Measurements from ENCODE around the gene EPHA2. TPM values are rescaled to one million over a fixed set of nuclear protein-coding genes. Genes with fewer than 3 reads are reported as not detected.

Gene EPHA2
- total RNA-seq, 2 donors from 2014 or later, result 20.3 to 32.9 TPM

DNA sequence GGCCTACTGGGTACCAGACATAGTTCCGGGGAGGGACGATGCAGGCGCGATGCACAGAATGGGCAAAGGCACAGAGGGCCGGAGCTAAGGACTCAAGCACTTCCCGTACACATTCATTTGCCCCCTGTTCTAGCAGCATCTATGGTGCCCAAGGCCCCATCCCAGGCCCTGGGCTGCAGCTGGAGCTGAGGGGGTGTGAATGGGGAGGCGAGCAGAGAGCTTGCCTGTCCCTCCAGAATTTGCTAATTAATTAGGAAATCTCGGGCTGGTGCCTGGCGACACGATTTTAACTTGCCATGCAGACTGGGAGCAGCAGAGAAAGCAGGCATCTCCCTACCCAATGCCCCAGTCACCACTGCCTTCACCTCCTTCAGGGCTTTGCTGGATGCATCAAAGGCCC, 35.9 kb downstream of the EPHA2 start:
- Histone ChIP-seq H3K4me1 (ENCODE audit: control insufficient read depth in 1 of 2, low read depth in 2 of 2) (no peaks in the 10 kb centered on the region), H3K9me3 (no peaks in the 10 kb centered on the region), H3K27ac (no peak overlapping the region), H3K27me3 (replicated peaks; ENCODE audit: insufficient read depth) (no peaks in the 10 kb centered on the region), H3K36me3 (peaks cover 4% of the 10 kb centered on the region), H3K4me3 (no peak overlapping the region)
- DNase-seq (ENCODE audit: low spot score) (no peak), ATAC-seq (ENCODE audit: insufficient number of reproducible peaks, low FRiP score, low read depth) (no peak)
- TF ChIP-seq, protein P1, sequence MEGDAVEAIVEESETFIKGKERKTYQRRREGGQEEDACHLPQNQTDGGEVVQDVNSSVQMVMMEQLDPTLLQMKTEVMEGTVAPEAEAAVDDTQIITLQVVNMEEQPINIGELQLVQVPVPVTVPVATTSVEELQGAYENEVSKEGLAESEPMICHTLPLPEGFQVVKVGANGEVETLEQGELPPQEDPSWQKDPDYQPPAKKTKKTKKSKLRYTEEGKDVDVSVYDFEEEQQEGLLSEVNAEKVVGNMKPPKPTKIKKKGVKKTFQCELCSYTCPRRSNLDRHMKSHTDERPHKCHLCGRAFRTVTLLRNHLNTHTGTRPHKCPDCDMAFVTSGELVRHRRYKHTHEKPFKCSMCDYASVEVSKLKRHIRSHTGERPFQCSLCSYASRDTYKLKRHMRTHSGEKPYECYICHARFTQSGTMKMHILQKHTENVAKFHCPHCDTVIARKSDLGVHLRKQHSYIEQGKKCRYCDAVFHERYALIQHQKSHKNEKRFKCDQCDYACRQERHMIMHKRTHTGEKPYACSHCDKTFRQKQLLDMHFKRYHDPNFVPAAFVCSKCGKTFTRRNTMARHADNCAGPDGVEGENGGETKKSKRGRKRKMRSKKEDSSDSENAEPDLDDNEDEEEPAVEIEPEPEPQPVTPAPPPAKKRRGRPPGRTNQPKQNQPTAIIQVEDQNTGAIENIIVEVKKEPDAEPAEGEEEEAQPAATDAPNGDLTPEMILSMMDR (IDR thresholded peaks at IDR 0.05), result no peak

DNA sequence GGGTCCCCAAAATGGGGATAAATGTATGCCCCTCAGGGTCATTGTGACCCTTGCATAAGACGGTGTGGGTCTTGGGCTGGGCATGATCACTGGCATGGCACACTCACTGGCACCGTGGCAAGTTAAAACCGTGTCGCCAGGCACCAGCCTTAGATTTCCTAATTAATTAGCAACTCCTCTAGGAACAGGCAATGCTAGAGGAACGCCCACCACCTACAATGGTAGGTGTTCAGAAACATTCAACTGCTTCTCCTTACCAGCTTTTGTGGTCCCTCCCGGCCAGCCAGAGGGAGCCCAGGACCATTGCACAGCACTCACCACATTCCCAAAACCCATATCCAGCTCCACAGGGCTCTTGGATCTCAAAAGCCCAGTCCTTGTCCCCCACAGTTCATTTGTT, 36.4 kb downstream of the EPHA2 start:
- Histone ChIP-seq H3K4me1 (ENCODE audit: control insufficient read depth in 1 of 2, low read depth in 2 of 2) (no peaks in the 10 kb centered on the region), H3K36me3 (peaks cover 2% of the 10 kb centered on the region), H3K27me3 (replicated peaks; ENCODE audit: insufficient read depth) (no peaks in the 10 kb centered on the region), H3K27ac (no peak overlapping the region), H3K4me3 (no peak overlapping the region), H3K9me3 (no peaks in the 10 kb centered on the region)
- TF ChIP-seq, protein P1 (IDR thresholded peaks at IDR 0.05), result no peak
- ATAC-seq (ENCODE audit: insufficient number of reproducible peaks, low FRiP score, low read depth) (no peak), DNase-seq (ENCODE audit: low spot score) (no peak)

DNA sequence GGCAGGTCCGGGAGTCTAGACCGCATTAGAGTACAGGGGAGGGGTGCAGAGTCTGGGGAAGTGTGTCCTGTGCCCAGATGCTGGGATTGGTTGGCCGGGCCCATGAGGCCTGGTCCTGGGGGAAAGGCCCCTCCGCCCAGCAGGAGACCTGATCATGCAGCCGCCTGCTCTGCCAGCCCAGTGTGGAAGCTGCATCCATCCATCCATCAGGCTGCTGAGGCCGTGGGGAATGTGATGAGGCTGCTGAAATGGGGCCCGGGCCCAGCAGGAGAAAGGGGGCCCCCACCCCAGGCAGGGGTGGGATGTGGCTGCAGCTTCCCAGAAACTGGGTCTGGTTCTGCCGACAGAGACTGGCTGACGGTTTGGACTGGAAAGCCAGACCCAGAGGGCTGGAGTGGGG, 37.2 kb downstream of the EPHA2 start:
- TF ChIP-seq, protein P1 (IDR thresholded peaks at IDR 0.05), result no peak
- Histone ChIP-seq H3K4me1 (ENCODE audit: control insufficient read depth in 1 of 2, low read depth in 2 of 2) (no peaks in the 10 kb centered on the region), H3K27ac (no peak overlapping the region), H3K36me3 (no peaks in the 10 kb centered on the region), H3K9me3 (no peaks in the 10 kb centered on the region), H3K27me3 (replicated peaks; ENCODE audit: insufficient read depth) (no peaks in the 10 kb centered on the region), H3K4me3 (no peak overlapping the region)
- DNase-seq (ENCODE audit: low spot score) (no peak), ATAC-seq (ENCODE audit: insufficient number of reproducible peaks, low FRiP score, low read depth) (no peak)

DNA sequence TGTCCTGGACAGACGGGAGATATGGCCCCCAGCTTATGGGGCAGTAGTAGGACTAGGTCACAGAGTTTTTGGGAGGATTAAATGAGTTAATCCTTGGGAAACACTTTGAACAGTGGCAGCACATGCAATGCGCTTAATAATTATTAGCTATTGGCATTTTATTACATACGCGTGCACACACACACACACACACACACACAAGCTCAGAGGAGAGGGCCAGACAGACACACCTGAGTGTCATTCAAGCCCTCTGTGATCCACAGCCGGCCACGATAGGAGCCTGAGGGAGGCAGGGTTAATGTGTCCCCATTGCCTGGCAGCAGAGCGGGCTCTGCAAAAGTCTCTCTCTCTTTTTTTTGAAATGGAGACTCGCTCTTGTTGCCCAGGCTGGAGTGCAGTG, 37.9 kb downstream of the EPHA2 start:
- no peaks in the 10 kb centered on the region for H3K9me3 ChIP-seq
- DNase-seq (ENCODE audit: low spot score) (no peak), ATAC-seq (ENCODE audit: insufficient number of reproducible peaks, low FRiP score, low read depth) (no peak)
- H3K4me3 ChIP-seq, result no peak overlapping the region
- H3K27me3 ChIP-seq (replicated peaks; ENCODE audit: insufficient read depth), result no peaks in the 10 kb centered on the region
- H3K27ac ChIP-seq, result no peak overlapping the region
- peaks cover 0 to 5% of the 10 kb centered on the region in 2 donors for H3K4me1 ChIP-seq (ENCODE audit: control insufficient read depth in 1 of 2, low read depth in 2 of 2)
- TF ChIP-seq, protein P1 (IDR thresholded peaks at IDR 0.05), result no peak
- H3K36me3 ChIP-seq, result no peaks in the 10 kb centered on the region

DNA sequence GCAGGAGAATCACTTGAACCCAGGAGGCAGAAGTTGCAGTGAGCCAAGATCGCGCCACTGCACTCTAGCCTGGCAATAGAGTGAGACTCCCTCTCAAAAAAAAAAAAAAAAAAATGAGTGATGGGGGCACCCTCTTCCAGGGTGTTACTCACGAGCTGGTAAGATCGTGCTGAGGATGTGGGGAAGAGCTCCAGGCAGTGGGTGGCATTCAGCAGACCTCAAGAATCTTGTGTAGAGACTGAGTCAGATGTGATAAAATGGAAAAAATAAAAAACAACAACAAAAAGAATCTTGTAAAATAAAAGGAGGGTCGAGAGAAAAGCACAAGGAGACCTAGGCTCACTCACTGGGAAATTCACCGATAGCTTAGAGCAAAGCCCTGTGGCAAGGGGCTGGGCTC, 38.5 kb downstream of the EPHA2 start:
- Histone ChIP-seq H3K4me3 (no peak overlapping the region), H3K27ac (no peak overlapping the region), H3K36me3 (no peaks in the 10 kb centered on the region), H3K27me3 (replicated peaks; ENCODE audit: insufficient read depth) (no peaks in the 10 kb centered on the region), H3K9me3 (no peaks in the 10 kb centered on the region), H3K4me1 (ENCODE audit: control insufficient read depth in 1 of 2, low read depth in 2 of 2) (peaks cover 0 to 11% of the 10 kb centered on the region in 2 donors)
- no peak for DNase-seq (ENCODE audit: low spot score)
- TF ChIP-seq, protein P1 (IDR thresholded peaks at IDR 0.05), result no peak
- ATAC-seq (ENCODE audit: insufficient number of reproducible peaks, low FRiP score, low read depth), result no peak
